GM19463 (cell line): Measurements from ENCODE around the gene RPGRIP1L.

Source experiments
- ATAC-seq: cut with Tn5 transposase; IDR thresholded peaks from one replicate; pipeline ENCODE4 v1.9.1; 2021; ENCODE audit warnings: mild to moderate bottlenecking, moderate library complexity; ENCODE audit not compliant: unreplicated experiment

Gene RPGRIP1L

DNA sequence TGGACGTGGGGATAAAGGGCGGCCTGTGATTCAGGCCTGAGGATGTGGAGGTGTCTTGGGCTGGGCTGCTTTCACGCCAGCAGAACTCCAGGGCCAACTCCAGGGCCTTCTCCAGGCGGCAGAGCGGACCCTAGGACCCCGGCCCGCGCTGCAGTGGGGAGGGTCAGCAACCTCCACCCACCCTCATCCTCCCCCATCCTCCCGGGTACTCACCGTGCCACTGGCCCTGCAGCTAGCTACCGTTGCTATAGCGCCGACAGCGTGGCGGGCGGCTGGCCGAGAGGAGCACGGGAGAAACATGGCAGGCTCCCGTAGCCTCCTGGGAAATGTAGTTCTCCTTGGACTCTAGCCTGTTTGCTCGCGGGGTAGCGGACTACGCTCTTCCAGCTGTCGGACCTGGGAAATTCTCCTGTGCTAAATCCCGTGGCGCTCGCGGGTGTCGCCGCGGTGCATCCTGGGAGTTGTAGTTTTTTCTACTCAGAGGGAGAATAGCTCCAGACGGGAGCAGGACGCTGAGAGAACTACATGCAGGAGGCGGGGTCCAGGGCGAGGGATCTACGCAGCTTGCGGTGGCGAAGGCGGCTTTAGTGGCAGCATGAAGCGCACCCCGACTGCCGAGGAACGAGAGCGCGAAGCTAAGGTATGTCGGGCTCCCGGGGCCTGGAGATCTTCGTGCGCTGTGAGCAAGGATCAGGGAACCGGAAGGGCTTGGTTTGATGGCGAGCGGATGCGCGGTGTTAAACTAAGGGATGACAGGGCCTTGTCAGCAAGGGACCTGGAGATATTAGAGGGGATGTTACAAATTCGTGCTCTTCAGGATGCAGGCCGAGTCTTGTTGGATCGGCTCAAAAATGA is at the start of gene RPGRIP1L, which contains the start of gene FTO:
Gene RPGRIP1L, minus strand, starts transcription at position 270 of the 855 bp plus-strand sequence. CDS start 3,136 bp downstream, outside the sequence.
Gene FTO, plus strand, starts transcription at position 567 of the 855 bp plus-strand sequence.
- peak; percentile 98 for ATAC-seq

DNA sequence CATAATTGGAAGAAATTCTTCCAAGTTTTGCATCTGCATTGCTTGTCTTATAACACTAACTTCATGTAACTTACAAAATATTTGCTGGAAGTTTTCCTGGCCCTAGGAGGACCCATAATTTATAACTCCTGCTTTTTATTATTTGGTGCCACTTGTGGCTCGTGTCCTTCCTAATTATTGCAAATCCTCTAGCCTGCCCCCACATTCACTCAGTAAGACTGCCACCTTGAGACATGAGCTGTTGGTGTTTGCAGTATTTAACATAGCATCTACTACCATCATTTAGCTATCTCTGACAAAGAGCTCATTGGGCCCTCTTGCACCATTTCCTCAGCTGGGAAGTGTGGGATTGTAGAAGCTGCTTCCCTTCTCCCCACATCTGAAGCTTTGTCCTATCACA is 49.8 kb upstream of the RPGRIP1L start:
- ATAC-seq, result no peak

DNA sequence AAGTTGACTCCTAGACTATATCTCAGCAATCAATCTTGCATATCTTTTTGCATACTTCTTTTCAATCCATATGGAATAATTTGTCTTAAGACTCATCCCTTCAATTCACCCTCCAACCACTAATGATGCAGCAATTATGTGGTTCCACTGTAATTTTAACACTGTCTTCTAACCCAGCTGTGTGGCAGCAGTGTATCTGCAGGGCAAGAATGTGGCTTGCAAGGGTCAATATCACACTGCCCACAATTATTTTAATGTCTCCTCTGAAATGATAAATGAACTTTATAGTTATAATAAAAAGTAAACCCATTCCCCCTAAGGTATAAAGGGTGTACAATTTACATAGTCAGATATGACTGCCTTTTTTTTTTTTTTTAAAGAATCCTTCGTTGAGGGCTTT is 48.9 kb upstream of the RPGRIP1L start:
- ATAC-seq, result no peak

DNA sequence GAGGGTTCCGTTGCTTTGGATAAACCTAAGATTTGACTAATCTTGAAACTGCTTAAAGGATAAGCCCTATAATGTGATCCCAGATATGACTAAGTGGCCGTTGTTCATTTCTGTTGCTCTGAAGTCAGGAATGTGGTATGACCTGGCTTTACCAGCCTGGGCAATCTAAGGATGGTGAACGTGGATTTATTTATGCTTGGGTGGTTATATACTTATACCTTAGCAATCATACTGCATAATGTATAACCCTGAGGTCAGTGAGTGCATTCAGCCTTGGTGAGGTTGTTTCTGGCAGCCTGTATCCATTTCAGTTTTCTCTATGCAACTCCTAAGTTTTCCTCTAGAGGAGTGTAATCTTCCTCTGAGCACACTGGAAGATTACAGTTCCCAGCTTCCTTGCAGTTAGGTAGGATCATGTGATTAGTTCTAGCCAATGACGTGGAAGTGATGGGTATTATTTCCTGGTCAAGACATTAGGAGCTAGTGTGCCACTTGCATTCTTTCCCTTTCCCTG is 42.2 kb upstream of the RPGRIP1L start:
- ATAC-seq, result no peak

DNA sequence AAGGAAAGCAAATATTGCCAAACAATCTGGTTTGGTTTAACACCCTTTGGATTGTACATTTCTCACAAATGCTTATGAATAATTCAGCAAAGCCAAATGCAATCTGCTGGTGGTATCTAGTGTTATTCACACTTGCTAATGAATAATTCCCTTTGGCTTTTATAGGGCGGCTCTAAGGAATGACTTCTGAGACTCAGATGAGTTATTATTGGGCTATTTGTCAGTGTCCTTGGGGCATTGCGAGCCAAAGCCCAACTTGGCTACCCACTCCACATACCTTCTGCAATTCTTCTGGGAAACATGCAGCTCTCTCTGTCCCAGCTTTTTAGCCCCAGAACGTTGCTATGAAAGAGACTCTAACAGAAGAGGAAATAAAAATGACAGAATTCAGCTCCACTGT is 41.4 kb upstream of the RPGRIP1L start:
- ATAC-seq, result no peak

DNA sequence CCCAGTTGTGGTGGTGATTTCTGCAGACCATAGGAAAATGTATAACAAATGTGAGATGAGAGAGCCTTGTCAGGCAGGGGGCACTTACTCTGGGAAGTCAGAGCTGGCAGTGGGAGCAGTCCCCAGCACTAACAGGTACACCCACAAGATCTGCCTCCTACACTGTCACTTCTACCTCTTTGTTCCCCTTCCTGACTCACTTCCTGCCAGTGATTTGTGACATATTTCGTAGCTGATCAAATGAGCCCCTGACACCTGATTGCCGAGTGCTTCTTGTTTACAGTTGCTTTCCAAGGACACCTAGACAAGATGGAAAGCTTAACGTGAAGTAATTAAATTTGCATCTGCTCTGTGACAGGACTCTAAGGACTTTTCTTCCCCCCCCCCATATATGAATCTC is 40.8 kb upstream of the RPGRIP1L start:
- ATAC-seq, result no peak

DNA sequence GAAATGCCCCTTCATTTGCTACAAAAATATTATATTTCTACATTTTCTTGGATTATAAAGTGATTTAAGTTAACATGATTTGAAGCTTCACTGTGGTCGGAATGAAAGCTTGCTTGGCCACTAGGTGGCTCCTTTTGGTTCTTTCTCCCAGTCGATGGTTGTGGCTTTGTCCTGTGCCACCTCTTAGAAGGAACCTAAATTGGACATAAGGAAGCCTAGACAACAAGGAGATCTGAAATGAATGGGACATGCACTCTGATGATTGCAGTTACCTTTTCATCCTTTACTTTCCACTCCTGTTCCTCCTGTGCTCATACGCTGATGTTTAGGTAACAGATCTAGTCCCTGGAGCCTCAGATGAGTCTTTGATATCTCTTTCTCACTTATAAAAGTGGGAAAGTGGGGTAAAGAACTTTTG is 39.5 kb upstream of the RPGRIP1L start:
- ATAC-seq, result no peak

DNA sequence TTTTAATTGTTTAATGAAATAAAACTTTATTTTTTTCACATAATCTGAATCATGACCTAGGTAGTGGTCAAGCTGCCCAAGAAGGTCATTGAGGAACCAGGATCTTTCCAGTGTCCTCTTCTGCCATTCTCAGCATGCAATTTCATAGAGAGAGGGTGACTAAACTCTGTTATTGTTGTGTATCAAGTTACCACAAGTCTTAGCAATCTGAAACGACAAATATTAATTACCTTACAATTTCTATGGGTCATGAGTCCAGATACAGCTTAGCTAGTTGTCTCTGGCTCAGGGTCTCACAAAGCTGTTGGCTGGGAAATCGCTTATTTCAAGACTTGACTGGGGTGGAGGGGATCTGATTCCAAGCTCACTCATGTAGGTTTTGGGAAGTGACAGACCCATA is 37.9 kb upstream of the RPGRIP1L start:
- ATAC-seq, result no peak

DNA sequence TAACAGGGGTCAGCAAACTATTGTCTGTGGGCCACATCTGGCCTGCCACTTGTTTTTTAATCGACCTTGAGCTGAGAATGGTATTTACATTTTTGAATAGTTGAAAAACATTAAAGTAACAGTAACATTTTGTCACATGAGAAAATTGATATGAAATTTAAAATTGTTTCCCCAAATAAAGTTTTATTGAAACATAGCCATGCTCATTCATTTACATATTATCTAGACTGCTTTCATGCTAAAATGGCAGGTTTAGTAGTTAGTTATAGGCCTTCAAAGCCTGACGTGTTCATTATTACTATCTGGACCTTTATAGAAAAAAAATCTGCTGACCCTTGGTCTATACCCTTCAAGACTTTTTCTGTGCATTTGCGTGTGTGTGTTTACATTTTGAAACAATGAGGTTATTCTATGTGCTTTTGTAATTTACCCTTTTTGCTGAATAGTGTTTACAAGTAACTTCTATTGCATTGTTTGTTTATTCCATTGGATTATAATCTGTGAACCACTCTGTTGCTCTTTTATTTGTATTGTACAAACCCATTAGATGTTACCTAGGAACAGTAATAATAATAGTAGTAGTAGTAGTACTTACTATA is 37.4 kb upstream of the RPGRIP1L start:
- ATAC-seq, result no peak

DNA sequence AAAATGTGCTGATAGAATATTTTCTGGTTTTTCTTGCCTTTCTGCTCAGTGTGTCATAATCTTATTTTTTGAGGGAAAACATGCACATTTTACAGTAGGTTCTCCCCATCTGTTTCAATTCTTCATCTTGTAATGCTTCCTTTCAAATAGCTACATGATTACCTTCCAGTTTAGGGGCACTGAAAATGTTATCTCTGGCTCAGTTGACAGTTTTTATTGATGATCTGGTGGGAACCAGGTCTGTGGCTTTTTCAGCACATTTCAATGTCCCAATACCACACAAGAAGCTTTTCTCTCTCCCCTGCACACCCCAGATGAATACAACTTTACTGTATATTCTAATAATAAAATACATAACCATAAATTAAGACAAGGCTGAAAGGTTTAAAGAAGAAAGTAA is 36.8 kb upstream of the RPGRIP1L start:
- ATAC-seq, result no peak

DNA sequence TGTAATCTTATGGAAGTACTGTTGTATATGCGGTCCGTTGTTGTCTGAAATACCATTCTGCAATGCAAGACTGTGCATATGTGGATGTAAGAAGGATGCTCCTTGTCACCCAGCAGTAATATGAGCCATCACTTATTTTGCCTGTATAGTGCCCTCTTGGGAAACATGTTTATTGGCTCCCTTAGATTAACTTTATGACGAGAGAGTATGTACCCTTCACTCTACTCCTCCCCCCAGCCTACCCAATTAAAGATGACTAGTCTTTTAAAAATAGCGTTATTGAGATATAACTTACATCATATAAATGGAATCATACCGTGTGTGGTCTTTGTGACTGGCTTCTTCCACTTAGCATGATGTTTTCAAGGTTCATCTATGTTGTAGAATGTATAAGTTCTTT is 33.9 kb upstream of the RPGRIP1L start:
- ATAC-seq, result no peak

DNA sequence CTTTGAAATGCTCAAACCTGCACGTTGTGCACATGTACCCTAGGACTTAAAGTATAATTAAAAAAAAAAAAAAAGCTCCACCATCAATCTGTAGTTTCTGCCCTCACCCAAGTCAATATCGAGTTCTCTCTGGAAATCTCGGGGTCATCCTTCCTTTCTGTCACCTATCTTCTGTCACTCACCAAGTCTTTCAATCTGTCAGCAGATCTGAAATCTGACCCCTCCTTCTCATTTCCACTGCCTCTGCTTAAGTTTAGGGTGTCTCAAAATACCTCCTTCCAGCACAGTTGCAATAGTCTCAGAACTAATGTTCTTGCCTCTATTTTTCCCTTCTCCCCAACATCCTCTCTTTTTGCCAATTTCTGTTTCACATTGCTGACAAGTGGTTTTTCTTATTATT is 32.6 kb upstream of the RPGRIP1L start:
- no peak for ATAC-seq

DNA sequence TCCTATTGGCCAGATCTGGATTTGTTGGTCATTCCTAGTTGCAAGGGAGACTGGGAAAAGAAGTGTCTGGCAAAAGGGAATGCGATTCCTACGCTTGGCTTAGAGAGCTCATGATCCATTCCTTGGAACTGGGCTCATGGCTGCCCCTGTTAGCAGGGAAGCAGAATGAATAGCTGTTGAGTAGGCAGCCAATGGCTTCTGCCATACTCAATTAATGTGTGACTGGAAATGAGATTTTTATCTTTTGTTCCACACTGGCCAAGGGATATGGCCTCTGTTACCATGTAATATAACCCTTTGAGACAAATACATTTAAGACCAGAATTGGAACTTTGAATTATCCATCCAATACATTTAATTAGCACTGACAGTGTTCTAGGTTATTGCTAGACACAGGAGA is 31.2 kb upstream of the RPGRIP1L start:
- ATAC-seq, result no peak

DNA sequence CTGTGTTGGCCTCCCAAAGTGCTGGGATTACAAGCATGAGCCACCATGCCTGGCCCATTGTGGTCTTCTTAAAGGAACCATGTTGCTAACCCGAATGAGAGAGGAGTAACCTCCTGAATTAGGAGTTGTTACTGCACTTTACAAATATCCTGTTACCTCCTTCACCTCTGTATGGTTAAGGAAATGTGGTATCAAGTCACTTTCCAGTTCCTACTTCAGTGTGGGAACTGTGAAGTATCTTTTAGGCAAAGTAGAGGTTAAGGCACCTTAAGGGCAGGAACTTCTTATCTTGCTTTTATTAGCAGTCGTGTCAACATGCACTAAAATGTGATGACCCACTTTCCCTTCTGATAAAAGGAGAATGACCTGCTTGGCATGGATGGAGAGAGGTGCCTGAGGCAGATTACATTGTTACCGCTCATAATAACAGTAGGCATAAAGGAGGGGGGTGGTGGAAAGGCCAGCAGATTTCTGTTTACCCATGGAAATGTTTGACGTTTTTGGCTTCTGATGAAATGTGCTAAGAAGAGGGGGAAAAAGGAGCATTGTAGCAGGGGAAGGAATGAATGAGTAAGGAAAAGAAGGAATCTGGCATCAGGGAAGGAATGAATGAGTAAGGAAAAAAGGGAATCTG is 28.8 kb upstream of the RPGRIP1L start:
- no peak for ATAC-seq

DNA sequence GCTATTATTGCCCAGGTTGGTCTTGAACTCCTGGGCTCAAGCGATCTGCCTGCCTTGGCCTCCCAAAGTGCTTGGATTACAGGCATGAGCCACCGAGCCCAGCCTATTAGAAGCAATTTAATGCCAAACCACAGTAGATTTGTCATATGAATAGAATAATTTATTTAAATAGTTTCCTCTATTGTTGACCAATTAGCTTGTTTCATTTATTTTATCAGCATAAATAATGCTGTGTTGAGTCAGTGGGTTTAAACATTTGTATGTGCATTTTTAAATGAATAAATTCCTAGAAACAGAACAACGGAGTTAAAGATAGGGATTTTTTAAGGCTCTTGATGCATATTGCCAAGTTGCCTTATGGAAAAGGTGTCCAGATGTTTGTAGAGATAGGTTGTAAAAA is 27.0 kb upstream of the RPGRIP1L start:
- no peak for ATAC-seq

DNA sequence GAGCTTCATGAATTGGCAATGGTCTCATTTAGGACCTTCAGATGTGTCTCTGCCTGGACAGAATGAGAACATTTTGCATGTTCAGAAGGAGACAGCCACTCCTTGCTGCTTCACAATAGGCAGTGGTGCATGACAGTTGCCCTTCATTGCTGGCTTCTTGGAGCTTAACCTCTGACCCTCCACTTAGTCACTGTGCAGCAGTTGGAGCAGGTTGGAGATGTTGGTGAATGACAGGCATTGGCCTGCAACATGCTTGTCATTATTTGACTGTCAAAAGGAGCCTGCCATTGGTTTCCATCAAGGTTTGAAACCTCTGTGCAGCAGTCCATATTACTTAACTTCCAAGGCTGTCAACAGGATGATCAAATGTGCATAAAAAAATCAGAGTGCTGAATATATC is 23.0 kb upstream of the RPGRIP1L start:
- no peak for ATAC-seq

DNA sequence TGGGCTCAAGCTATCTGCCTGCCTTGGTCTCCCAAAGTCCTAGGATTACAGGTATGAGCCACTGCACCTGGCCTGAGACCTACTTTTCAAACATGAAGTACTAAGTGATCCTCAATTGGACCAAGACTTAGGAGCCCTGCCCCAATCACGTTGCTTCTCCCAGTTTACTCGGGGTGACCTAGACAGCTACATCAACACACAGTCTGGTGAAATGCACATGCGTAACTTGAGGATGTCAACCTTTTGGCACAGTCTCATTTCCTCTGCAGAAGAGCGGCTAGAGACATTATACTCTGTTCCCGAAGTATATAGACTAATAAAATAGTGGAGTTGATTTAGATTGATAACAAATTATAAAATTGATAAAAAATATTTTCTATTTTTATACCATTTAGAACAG is 17.4 kb upstream of the RPGRIP1L start:
- no peak for ATAC-seq

DNA sequence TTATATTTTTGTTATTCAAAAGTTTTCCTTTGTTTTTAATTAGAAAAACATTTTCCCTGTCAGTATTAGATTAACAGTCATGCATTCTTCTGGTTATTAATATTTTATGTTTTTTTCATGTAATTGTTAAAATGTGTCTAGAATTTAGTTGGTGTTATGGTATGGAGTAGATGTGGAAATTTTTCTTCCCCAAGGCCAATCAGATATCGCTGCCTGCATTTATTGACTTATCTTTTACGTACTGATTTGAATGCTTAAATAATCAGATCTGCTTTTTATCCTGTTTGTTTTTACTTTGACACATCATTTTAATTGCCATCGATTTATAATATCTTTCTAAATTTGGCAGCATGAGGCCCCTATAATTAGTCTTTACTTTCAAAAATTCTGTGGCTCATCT is 13.9 kb upstream of the RPGRIP1L start:
- no peak for ATAC-seq

DNA sequence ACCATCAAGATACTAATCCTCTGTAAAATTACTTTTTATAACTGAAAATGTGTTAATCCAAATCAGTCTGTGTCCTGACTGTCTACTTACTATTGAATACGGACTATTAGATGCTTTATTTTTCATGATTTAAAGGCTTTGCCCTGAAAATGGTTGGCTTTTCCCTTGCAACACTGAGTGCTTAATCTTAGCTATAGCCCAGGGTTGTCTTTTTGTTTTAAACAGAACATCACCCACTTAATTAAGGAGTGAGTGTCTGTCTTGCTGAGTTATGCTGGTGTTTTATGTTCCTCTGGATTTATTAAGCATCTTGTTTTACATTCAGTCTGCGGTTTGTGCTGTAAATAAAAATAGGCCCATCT is 11.3 kb upstream of the RPGRIP1L start:
- no peak for ATAC-seq

DNA sequence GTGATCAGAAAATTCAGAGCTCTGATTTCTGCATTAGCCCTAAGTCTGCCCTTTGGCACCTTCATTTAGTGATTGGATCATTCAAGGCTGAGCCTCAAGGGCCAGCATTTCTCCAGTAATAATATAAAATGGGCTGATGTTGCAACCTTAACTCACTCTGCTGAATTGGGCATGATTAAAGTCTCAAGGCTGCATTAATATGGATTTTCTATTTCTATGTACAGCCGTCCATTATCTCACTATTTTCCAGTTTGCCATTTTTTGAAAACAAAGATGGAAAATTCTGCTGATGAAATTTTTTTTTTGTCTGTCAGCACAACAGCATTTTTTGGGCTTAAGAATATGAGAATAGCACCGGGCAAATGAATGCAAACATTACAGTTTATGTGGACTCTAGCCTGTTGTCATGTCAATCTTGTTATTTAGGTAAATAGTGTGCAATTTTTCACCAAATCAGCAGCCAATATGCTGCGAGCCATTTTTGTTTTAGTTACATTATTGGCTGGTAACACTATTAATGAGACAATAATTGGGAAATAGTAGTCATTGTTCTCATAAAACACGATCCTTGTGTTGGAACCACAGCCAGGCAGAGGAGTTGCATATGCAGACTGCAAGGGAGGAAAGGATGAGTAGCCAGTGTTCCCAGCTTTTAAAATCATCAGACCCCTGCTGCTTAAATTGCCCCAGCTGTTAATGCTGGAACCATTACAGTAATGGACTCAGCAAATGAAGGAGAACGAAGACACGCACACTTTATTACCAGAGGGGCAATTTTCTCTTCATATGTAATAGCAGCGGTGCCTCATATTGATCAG is 10.8 kb upstream of the RPGRIP1L start:
- no peak for ATAC-seq
